Sciatic nerve (tissue), 2 donors: ENCODE data around the gene EP400. TPM values are rescaled to one million over a fixed set of nuclear protein-coding genes. Genes with fewer than 3 reads are reported as not detected.
A peak's percentile ranks its signal among the peaks of the same experiment; 100 is the strongest.

Source experiments
- ATAC-seq: fragments of 200-7000 bp; cut with Tn5 transposase; one replicate; pipeline ENCODE4 v1.9.1; 2020; ENCODE audit warnings: mild to moderate bottlenecking, moderate library complexity
- DNase-seq: peaks from one replicate; pipeline ENCODE4 v3.0.0-alpha.2; 2020; ENCODE audit warnings: low spot score
- intact Hi-C: fragments of 100-400 bp; cut with DNase I; formaldehyde crosslinking; loops from one replicate; pipeline ENCODE4 v1.14.2; 2022
- total RNA-seq: library from RNA; stranded (reverse); fragmentation: NEBNext Ultra II Directional; extraction: Animal tissue kit (Norgen Biotek cat#: 25700); gene quantifications from one replicate; pipeline ENCODE4 v1.2.1, GENCODE V29; 2021
- donor health status: DM: no; HTN: no; CAD: no.
- donor health status: DM: no; HTN: no; CAD: no.

Gene EP400
- total RNA-seq, result 56.9 TPM

GRCh38 chr12:131949431-131950181, at the start of gene EP400:
Gene EP400, plus strand, starts transcription at chr12:131949942. Its CDS starts 10,678 bp downstream, at chr12:131960620.
- intact Hi-C loops, result loop anchor here (1.0 kb wide), 1 partner anchor 21 kb away; no protein-coding TSS in a partner anchor
- DNase-seq, result peak; percentile 98
- peak; percentile 99 for ATAC-seq

GRCh38 chr12:131900397-131900796, 49.3 kb upstream of the EP400 start:
- intact Hi-C loops, result no loop called here
- no peak for ATAC-seq
- DNase-seq, result no peak

GRCh38 chr12:131901431-131902331, 48.1 kb upstream of the EP400 start:
- DNase-seq (no peak), ATAC-seq (peak; percentile 13)
- intact Hi-C loops, result no loop called here

GRCh38 chr12:131902332-131903241, 47.2 kb upstream of the EP400 start:
- no peak for DNase-seq
- intact Hi-C loops, result no loop called here
- no peak for ATAC-seq

GRCh38 chr12:131903270-131904255, 46.2 kb upstream of the EP400 start:
- intact Hi-C loops, result no loop called here
- no peak for ATAC-seq
- no peak for DNase-seq

- ATAC-seq (no peak), DNase-seq (no peak)
- intact Hi-C loops, result no loop called here
Measured at GRCh38 chr12:131904346-131904745, 45.4 kb upstream of the EP400 start.

- no peak for ATAC-seq
- intact Hi-C loops, result no loop called here
- no peak for DNase-seq
Measured at GRCh38 chr12:131905081-131905629, 44.6 kb upstream of the EP400 start.

- DNase-seq, result no peak
- ATAC-seq, result no peak
- intact Hi-C loops, result no loop called here
Measured at GRCh38 chr12:131905630-131906091, 44.1 kb upstream of the EP400 start.

GRCh38 chr12:131907379-131908091, 42.2 kb upstream of the EP400 start:
- DNase-seq (no peak), ATAC-seq (no peak)
- intact Hi-C loops, result no loop called here

GRCh38 chr12:131908092-131909080, 41.4 kb upstream of the EP400 start:
- no peak for DNase-seq

GRCh38 chr12:131909081-131909751, 40.5 kb upstream of the EP400 start:
- DNase-seq, result no peak
- intact Hi-C loops, result no loop called here
- ATAC-seq, result no peak

More at GRCh38 chr12:131908092-131909080, 41.4 kb upstream of the EP400 start:
- no peak for ATAC-seq
- intact Hi-C loops, result no loop called here

GRCh38 chr12:131909752-131910219, 40.0 kb upstream of the EP400 start:
- ATAC-seq, result no peak
- no peak for DNase-seq
- intact Hi-C loops, result no loop called here

GRCh38 chr12:131910302-131911027, 39.3 kb upstream of the EP400 start:
- intact Hi-C loops, result no loop called here
- DNase-seq, result no peak

GRCh38 chr12:131911028-131911650, 38.6 kb upstream of the EP400 start:
- intact Hi-C loops, result no loop called here
- DNase-seq (no peak), ATAC-seq (no peak)

More at GRCh38 chr12:131910302-131911027, 39.3 kb upstream of the EP400 start:
- ATAC-seq, result no peak
